GM18517 (cell line): Measurements from ENCODE around the gene KIF16B.
"Not testable (repeated sequence)": the region's sequence is repeated elsewhere in the genome, so short reads cannot be mapped to it uniquely, and the experiment has no call there.

Experiments
- ATAC-seq: cut with Tn5 transposase; IDR thresholded peaks from one replicate; pipeline ENCODE4 v1.9.1; 2021; ENCODE audit warnings: mild to moderate bottlenecking, moderate library complexity; ENCODE audit not compliant: unreplicated experiment

KIF16B gene

DNA sequence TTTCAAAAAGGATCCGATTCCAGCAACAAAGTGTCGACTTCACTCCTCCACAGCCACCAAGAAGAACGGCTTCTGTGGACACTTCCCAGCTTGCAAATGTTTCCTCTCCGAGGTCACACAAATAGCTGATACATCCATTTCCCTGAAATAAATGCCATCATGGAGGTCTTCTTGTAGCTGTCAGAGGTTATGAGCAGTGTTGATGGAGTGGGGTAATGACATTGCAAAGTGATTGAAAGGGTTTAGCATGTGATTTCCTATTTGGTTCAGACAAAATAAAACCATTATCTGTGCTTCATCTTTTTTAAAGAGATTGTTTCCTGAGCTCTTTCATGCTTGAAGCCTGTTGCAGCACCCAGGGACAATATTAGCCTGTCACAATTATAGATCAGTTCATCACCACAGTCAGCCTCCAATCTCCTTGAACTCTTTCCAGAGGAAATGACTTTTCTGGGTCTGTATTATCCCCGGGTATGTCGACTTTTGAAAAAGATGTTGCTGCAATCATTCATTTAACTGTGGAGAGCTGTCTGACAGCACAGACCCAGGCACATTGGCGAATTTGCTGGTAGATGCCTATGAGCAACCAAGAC, 16.9 kb upstream of the KIF16B start:
- ATAC-seq: no peak

- no peak for ATAC-seq
Observed at GRCh38 chr20:16589623-16590022, 16.4 kb upstream of the KIF16B start.

DNA sequence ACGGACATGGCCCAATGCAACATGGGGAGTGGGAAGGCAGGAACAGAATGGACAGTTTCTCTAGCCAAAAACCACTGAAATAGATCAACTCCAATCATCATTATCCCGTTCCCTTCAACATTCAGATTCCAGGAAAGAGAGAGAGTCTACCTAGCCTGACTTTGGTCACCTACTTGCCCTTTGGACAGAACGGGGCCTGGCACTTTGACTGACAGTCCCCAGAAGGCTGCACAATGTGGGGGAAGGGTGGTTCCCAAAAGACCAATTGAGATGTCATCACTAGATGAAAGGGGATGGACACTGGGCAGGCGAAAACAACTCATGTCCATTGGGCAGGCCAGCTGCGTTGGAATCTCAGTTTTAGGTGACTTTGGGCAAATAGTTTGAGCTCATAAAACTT, 15.0 kb upstream of the KIF16B start:
- no peak for ATAC-seq

DNA sequence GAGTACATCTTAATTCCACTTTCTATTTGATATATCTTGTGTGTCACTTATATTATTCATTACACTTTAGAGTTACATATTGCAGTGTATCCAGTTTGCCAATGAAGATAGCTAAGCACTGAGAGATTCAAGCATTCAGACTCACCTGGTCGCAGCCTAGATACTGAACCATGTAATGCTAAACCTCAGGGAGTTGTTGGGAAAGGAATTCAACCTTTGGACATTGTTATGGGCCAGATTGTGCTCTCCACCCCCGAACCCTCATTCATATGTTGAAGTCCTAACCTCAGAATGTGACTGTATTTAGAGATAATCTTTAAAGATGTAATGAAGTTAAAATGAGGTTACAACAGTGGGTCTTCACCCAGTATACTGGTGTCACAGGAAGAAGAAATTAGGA, 13.8 kb upstream of the KIF16B start:
- ATAC-seq: no peak

GRCh38 chr20:16583474-16583873, 10.2 kb upstream of the KIF16B start:
- ATAC-seq: no peak

GRCh38 chr20:16581241-16581640, 8.0 kb upstream of the KIF16B start:
- no peak for ATAC-seq

DNA sequence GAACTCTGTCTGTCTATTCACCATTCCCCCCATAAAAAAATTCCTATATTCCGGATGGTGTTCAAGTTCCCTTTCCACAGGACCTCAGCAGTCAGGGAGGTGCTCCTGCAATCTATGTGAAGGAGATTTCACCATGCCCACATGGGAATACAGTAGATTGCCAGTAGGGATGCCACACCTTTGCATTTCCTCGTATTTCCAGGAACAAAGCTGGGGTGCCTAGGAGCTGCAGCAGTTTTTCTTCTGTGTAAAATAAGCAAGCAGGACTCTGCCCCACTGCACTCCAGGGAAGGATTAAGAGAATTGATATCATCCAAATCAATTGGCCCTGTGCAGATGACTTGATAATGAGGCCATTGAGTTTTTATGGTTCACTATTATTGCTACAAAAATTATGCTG, 7.4 kb upstream of the KIF16B start:
- no peak for ATAC-seq

DNA sequence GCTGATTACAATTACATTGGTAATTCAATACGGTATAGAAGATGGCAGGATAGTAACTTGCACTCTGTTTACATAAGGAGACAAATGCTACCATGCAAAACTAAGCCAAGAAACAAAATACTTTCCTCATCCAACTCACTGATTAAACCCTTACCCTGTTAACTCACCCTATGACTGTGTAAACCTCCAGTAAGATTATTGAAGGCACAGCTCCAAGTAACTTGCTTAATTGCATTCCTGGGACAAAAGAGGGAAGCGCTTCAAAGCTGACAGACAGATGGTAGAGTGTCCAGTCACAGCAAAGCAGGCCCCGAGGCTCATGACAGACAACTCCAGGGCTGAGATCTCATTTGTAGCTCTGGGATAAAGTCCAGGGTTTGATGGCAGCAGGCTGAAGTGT, 6.9 kb upstream of the KIF16B start:
- ATAC-seq: no peak

DNA sequence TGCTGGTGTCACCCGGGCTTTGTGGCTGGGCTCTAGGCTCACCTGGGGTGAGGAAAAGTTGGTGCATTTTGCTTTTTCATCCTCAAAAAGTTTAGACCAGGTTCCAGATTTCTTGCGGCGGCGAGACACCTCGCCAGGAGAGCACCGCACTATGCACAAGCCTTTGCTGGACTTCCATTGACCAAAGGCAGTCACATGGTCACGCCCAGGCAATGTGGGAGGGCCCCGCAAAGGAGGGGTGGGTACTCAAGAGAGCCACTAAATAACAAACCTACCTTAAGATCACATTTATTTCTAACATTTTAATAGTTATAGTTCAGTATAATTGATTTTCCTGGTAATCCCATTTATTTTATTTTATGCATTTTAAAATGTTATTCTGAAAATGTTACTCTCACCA, 3.0 kb upstream of the KIF16B start:
- no peak for ATAC-seq

GRCh38 chr20:16575390-16576140, 2.3 kb upstream of the KIF16B start:
- ATAC-seq: no peak

DNA sequence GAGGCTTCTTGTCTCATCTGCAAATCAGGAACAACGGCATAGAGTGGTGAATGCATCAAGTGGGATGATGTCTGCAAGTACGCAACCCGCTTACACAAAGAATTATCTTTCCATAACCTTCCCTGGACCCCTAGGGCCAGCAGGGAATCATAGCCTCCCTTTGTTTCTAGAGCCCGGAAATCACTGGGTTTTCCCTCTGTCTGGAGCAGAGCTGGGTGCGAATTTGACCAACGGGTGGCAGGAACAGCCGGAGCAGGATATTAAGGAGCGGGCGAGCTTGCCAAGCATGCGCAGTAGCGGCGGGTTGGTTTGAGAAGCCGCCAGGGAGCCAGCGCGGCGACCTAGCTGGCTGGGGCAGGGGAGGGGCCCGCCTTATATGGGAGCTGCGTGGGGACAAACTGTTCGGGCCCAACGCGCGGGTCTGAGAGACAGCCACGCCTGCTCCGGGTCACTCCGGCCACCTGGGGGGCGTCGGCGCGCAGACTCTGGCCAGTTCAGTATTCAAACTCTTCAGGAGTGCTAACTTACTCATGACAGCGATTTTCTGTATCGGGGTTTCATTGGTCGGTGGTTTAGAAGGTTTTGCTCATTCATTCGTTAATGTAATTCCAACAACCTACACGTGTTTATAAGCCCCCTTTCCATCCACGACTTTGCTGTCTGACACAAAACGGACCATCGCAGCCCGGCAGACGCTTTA, 1.6 kb upstream of the KIF16B start:
- ATAC-seq: peak; percentile 64

DNA sequence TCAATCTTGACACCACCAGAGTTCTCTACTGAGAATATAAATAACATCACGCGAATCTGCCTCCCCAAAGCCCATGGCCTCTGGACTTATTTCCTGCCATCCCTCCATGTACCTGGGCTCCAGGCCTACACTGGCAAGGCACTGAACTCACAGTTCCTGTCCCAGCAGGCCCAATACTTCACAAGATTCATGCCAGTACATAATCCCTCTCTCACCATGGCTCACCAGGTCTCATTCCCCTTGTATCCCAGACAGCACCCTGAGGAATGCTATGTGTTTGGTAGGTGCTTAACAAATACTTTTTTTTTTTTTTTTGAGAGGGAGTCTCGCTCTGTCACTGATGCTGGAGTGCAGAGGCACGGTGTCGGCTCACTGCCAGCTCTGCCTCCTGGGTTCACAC, 1.9 kb downstream of the KIF16B start:
- ATAC-seq: no peak

- ATAC-seq: no peak
Observed at GRCh38 chr20:16569246-16570153, 3.7 kb downstream of the KIF16B start.

DNA sequence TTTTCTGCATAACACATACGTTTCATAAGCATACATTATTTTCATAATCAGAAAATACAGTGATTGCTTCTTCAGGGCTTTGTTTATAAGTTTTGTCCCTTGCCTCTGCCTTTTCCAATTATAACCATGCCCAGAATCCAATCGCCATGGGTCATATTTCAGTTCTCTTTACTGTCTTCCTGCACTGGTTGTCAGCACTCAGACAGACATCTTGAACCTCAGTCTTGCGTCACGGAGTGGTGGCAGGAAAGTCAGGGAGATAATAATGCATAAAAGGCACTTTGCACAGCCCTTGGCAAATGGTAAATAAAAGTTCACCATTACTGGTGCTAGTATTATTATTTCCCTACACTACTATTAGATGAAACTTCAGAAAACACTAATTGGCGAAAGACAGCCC, 7.2 kb downstream of the KIF16B start:
- no peak for ATAC-seq

- not testable (repeated sequence) for ATAC-seq
Observed at GRCh38 chr20:16564079-16564478, 9.2 kb downstream of the KIF16B start.

DNA sequence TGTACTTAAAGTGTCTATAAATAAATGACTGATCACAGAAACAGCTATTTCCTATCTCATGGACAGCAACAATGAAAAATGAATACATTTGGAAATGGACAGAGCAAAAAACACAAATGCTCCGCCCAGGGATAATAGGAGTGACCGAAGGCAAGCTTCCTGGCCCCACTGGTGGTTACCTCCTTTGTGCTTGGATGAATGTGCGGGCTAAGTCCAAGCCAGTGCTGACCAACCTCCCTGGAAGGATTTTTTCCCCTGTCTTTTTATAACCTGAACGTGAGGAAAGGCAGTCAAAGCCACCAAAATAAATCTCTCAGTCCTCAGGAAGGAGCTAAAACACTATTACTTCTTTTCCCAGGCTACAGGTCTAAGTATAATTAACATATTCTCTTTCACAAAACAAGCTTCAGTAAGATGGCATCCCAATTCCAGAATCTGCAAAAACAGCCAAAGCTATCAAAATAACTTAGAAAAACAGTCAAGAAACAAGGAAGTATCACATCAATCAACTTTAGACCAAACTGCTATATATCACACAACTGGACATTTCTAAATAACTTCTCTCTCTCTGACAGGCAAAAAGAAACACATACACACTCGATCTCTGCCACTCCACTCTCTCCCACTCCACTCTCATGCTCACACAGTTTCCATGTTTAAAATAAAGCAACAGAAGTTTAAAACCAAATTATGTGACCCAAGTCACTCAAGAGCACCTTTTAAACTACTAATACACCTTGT, 10.0 kb downstream of the KIF16B start:
- ATAC-seq: no peak

- no peak for ATAC-seq
Observed at GRCh38 chr20:16562259-16562658, 11.0 kb downstream of the KIF16B start.

DNA sequence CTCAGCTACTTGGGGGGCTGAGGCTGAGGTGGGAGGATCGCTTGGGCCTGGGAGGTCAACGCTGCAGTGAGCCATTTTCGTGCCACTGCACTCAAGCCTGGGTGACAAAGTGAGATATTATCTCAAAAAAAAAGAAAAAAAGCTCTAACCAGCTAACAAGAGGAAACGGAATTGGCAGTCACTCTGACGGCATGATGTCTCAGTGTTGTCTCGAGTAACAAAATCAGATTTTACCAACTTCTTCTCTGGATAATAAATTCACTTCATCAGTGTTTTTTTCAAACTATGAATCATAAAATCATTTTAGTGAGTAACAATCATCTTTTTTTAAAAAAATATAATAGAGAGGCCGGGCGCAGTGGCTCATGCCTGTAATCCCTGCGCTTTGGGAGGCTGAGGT, 12.6 kb downstream of the KIF16B start:
- ATAC-seq: no peak

DNA sequence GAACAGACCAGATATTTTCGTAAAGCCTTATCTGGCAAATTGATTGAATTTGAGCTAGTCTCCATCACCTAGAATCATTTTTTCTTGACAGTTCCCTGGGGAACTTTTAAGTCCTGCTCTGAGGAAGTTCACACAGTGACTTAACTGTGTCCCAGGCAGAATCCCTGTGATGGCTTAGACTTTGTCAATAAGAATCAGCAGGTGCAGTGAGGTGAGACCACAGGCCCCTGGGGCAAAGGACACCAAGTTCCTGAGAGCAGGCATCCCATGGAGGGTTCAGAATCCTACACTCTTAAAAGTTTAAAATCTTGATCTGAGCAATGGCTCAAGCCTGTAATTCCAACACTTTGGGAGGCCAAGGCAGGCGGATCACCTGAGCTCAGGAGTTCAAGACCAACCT, 13.0 kb downstream of the KIF16B start:
- ATAC-seq: no peak

GRCh38 chr20:16556301-16556700, 16.9 kb downstream of the KIF16B start:
- no peak for ATAC-seq

- no peak for ATAC-seq
Observed at GRCh38 chr20:16555754-16556153, 17.5 kb downstream of the KIF16B start.
